NT2/D1 (cell line): ENCODE measurements around the gene KCTD14.

Experiments used
- SUZ12 ChIP-seq: IDR thresholded peaks from 2 replicates; pipeline ENCODE4 v1.6.1; 2011; ENCODE audit not compliant: insufficient read length, insufficient read depth; ENCODE audit errors: extremely low read depth
- YY1 ChIP-seq: IDR thresholded peaks from 2 replicates; pipeline ENCODE4 v1.6.1; 2011; ENCODE audit not compliant: insufficient read length, insufficient read depth
- ZNF274 ChIP-seq: IDR thresholded peaks from 2 replicates; pipeline ENCODE4 v1.6.1; 2011; ENCODE audit warnings: mild to moderate bottlenecking, low read depth, low read length

DNA sequence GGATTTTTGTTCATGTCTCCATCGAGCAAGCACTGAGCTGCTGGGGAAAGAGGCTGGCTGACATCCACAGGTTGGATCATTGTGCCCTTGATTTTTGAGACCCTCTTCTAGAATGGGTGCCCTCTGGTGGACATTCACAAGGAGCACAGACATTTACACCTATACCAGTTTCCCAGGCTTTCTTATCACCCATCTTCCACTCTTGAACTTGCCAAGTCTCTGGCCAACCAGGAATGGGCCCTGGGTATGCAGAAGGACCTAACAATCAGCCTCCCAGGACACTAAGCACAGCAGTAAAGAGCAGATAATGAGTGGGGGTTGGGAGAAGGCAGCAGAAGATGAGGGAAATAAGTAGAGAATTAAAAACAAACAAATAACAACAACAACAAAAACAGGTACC is 22.9 kb downstream of the KCTD14 start:
- TF ChIP-seq ZNF274 (no peak), YY1 (no peak), SUZ12 (no peak)
